CD4-positive, alpha-beta T cell treated with Interleukin-15 for 4 hours (primary cell): ENCODE data around the gene PNPLA2.
A peak's percentile ranks its signal among the peaks of the same experiment; 100 is the strongest.

Source experiments
- DNase-seq: peaks from one replicate; pipeline ENCODE4 v3.0.0-alpha.2; 2020; ENCODE audit warnings: low spot score

Gene PNPLA2

GRCh38 chr11:831118-831864 lies 12.6 kb downstream of the PNPLA2 start:
- DNase-seq = no peak

DNA sequence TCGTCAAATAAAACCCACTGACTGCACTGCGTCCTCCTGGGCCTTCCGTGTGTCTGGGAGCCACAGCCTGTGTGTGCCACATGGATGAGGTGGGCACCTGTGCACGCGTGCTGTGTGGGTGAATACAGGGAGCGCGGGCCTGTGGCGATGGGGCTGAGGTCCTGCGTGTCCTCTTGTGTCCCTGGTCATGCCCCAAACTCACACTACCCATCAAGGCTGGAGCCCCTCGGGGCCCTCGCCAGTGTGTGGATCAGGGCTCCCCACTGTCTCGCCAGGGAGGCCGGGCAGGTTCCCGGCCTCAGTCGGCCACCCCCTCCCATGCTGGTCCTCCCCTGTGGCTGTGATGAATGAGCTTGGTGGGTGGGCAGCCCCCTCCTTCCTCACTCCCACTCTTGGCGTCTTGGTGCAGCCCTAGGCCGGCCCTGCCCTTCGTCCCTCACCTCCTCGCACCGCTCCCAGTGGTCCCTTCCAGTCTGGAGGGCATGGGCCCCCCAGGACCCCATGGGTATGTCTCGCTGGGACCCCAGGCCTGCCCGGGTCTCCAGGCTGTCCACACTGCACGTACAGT lies 13.3 kb downstream of the PNPLA2 start:
- DNase-seq = no peak

DNA sequence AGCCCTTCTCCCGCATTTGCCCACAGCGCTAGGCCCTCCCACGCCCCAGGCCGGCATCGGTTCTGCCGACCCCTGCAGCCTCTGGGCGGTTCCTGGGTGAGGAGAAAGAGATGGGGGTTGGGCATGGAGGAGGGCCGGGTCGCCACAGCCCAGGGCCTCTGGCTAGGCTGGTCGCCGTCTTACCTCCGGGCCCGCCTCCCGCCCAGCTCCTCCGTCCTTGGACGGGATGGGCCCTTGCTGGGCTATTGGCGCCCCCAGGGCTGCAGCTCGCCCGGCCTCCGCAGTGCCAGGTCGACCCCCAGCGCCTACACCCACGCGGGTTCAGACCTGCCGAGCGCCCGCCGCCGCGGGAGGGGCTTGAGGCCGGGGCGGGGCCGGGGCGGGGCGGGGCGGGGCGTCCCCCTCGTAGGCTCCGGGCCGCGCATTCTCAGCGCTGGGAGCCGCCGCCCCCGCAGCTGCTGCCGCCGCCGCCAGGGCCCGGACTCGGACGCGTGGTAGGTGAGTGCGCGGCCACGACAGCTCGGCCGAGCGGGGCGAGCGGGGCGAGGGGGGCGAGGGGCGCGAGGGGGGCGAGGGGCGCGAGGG lies 13.9 kb downstream of the PNPLA2 start, which contains the start of gene CD151:
CD151 (plus strand) TSS at position 424 of the 585 bp plus-strand sequence. CDS start 3,118 bp downstream, outside the sequence.
- no peak for DNase-seq

DNA sequence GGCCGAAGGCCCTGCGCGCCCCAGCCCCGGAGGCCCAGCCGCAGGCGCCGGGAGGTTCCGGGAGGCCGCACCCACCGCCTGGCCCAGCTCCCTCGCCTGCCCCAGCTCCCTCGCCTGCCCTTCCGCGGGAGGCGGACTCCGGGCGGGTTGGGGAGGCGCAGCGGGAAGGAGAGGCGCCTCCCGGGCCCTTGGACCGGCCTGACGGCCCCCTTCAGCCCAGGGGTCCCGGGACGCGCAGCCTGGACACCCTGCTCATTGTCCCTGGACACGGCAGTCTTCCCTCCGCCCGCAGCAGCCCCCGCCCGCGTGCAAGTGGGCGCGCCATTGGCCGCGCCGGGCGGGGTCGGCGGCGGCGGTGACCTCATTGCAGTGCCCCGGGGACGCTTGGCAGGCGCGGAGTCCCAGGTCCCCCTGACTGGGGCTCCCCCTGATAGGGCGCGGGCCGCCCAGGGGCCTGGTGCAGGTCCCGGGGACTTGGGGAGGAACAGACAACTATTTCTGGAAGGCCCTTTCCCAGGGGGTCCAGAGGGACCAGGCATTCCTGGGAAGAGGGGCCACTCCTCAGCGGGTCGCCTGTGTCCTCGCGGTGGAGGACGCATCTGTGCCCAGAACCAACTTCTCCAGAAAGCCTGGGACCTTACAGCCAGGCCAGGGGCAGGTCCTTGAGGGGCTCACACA lies 14.5 kb downstream of the PNPLA2 start:
- DNase-seq = no peak

GRCh38 chr11:833849-834311 lies 15.2 kb downstream of the PNPLA2 start:
- DNase-seq = no peak

DNA sequence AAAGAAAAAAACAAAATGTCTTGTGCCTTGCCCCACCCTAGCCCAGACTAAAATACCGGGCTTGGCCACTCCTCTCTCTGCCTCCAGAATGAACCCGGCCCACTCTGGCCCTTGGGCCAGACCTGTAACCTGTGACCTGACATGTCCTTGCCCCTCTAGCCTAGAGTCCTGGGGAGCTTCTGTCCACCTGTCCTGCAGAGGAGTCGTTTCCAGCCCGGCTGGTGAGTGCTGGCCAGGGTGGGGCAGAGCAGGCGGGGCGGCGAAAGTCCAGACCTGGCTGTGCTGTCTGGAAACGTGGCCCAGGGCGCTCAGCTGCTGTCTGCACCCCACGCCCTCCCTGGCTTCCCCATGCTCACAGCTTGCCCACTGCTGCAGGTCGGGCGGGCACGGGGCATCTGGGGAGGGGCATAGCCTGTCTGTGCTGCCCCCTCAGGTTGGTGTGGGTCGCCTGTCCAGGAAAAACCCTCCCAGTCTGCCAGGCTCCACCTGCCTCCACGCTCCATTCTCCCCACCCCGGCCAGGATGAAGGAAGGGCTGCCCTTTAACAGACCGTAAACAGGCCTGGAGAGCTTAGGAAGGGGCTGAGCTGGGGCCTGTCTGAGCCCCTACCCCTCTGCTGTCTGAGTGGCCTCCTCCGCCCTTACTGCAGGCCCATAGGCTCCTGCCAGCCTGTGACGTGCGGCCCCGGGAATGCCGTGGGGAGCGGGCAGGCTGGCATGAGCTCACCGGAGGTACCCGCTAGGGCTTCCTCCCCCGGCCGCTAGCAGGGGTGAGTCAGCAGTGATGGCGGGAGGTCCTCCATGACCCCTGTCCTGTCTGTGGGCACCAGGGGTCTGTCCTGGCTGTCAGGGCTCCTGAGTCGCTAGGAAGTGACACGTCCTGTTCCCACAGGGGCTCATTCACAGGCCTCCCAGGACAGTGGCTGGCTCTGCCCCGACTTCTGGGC lies 15.9 kb downstream of the PNPLA2 start:
- DNase-seq = no peak

- no peak for DNase-seq
Observed at GRCh38 chr11:836274-836673, 17.6 kb downstream of the PNPLA2 start.

- no peak for DNase-seq
Observed at GRCh38 chr11:836700-837099, 18.0 kb downstream of the PNPLA2 start.

DNA sequence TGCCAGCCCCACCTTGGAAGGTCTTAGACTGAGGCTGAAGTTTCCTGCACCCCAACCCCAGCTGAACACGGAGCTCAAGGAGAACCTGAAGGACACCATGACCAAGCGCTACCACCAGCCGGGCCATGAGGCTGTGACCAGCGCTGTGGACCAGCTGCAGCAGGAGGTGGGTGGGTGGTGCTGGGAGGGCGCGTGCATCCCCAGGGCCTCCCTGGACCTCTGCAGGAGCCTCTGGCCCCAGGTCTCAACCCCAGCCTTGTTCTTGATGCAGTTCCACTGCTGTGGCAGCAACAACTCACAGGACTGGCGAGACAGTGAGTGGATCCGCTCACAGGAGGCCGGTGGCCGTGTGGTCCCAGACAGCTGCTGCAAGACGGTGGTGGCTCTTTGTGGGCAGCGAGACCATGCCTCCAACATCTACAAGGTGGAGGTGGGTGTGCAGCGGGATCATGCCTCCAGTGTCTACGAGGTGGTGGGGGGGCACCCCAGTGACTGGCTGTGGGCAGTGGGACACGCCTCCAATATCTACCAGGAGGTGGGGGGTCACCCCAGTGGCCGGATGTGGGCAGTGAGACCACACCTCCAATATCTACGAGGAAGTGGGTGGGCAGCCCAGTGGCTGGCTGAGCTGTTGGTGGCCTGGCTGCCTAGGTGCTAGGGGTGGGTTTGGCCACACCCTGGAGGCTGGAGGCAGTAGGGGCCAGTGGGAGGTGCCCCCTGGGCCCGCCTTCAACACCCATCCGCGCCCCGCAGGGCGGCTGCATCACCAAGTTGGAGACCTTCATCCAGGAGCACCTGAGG lies 18.7 kb downstream of the PNPLA2 start:
- DNase-seq = no peak

DNA sequence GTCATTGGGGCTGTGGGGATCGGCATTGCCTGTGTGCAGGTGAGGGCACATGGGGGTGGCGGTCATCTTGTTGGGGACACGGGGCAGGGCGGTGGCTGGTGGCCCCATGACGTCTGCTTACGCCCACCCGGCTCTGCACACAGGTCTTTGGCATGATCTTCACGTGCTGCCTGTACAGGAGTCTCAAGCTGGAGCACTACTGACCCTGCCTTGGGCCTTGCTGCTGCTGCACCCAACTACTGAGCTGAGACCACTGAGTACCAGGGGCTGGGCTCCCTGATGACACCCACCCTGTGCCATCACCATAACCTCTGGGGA lies 19.2 kb downstream of the PNPLA2 start:
- no peak for DNase-seq

DNA sequence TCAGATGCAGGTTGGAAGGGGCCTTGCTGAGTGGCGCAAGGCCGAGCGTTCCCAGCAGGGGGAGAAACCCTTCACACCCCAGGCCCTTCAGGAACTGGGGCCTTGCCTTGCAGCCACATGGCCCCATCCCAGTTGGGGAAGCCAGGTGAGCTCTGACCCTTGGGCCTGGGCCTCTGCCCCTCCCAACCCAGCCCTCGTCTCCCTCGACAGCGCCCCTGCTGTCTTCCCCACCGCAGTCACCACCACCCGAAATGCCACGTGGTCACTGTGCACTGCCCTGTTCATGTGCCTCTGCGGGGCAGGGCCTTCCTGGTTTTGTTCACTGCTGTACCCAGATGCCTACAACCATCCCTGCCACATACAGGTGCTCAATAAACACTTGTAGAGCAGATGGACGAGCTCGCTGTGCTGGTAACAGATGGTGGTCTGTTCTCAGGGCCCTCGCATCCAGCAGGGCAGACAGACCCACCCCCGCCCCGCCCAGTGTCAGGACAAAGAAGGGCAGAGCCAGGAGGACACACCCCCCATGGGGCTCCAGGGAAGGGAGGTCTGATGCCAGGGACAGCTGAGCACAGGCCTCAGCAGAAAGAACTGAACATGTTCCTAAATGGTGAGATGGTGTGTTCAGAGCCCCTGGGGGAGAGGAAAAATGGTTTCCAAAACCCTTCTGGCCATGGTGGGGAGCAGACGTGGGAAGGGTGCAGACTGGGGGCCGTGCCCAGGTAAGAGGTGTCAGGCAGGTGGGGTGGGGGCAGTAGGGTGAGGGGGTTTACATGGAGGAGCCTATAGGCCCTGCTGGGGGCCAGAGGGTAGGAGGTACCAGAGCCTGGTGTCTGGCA lies 19.9 kb downstream of the PNPLA2 start:
- no peak for DNase-seq

DNA sequence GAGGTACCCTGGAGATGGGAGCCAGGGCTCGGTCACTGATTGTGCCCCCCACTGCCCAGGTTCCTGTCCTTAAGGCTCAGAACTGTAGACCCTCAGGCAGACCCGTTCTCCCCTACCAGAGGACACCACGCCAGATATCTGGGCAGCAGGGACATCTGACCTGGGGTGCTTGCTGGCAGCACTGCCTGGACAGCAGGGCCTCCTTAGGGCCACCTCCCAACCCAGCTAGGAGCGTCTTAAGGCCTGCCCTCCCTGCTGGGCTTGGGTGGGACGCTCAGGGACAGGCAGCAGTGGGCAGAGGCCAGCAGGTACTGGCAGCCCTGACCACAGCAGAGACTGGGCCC lies 20.5 kb downstream of the PNPLA2 start:
- DNase-seq = no peak

- no peak for DNase-seq
Observed at GRCh38 chr11:839875-840617, 21.3 kb downstream of the PNPLA2 start.

DNA sequence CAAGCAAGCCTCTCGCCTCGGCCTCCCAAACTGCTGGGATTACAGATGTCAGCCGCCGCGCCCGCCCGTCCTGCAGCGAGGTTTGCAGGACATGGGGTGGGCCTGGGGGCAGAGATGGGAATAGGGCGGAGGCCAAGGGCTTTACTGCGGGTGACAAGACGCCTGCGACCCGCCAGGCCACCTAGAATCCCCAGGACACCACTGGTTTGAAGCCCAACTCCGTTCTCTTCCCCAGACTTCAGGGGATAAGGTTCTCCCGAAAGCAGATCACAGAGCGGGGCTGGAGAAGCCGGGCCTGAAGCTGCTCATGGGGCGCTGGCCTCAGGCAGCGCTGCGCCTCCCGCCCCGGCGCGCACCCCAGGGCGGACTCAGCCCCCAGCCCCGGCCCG lies 23.3 kb downstream of the PNPLA2 start:
- DNase-seq = no peak

DNA sequence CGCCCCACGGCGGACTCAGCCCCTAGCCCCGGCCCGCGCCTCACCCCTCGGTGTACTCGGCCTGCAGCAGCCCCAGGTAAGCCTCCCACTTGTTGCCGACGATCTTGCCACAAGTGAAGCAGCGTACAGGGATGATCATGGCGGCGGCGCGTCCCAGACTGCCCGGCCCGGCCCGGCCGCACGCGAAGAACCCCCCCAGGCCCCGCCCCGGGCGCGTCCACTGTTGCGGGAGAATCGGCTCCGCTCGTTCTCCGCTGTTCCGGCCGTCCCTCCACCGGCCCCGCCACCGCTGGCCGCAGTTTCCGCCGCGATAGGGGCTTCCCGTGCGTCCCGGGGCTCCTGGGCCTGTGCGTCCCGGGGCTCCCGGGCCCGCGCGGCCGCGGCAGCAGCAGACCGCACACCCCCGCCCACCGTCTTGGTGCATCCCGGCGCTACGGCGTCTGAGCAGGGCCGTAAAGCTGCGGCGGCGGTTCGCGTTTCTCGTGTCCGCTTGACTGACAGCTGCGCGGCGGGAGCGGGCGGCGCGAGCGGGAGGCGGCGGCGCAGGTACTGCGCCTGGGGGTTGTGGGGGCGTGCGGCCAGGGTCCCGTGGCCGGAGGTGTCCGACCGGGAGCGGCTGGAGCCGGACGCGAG lies 23.8 kb downstream of the PNPLA2 start, which contains the start of the genes POLR2L and TSPAN4:
POLR2L (minus strand) TSS at position 160 of the 633 bp plus-strand sequence; CDS start at position 139, 21 bp downstream.
TSPAN4 (plus strand) TSS at position 483 of the 633 bp plus-strand sequence. CDS start 7,453 bp downstream, outside the sequence.
- peak; percentile 88 for DNase-seq

GRCh38 chr11:843086-843734 lies 24.5 kb downstream of the PNPLA2 start:
- DNase-seq = no peak

DNA sequence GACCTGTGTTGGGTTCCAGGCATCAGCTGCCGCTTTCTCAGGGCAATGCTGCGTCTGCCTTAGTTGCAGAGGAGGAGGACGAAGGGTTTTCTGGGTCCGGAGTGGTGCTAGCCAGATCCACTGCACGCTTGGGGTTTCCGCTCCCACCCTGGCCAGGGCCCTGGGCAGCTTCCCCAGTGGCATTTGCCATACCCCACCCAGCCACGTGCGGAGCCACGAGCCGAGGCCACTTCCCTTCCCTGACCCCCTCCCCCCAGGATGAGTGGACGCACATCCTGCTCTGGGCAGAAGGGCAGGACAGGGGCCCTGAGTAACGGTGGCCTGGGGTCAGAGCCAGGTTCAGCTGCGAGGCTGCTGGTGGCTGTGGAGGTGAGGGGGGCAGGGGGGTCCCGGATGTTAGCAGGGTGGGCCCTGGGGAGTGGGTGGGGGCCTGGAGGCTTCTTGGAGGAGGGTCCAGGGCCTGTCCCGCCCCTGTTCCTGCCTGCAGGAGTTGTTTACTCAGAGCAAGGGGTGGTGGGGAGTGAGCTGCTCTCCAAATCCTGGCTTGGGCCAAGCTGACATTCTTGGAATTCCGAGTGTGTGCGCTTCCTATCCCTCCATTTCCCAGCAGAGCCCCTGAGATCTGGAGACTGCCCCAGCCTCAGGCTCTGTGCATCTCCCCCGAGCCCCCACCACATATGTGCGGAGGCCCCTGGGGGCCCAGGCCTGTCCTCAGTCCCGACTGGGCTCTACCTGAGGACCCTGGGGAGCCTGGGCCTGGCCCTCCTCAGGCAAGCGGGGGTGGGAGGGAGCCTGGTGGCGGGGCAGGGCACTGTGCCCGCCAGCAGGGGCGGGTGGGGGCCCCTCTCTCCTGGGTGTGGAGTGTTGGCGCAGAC lies 25.3 kb downstream of the PNPLA2 start:
- DNase-seq = no peak
